ENCODE results near the gene PIAS1.
"Not testable (repeated sequence)": the region's sequence is repeated elsewhere in the genome, so short reads cannot be mapped to it uniquely, and the experiment has no call there.

The PIAS1 gene

DNA sequence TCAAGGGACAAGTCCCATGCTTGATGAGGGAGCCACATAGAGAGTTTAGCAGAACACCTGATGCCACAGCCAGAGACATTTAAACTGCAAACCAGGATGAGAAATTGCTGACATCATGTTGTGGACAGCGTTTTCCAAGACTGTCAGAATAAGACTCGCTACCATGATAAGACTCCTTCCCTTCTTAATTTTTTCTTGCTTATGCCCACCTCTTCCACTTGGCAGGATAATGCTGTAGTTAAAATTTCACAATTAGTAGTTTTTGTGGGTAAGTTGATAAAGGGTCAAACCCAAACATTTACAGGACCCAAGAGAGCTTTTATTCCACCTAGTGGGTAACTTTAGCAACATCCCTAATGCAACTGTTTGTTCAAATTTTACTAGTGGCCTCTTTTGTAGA, 3.0 kb upstream of the PIAS1 start:
- Histone ChIP-seq H3K9ac (ENCODE audit: low read depth, low read length) (no peak overlapping the region), H3K4me1 (ENCODE audit: insufficient read depth, low read length) (peaks cover 8% of the 10 kb centered on the region), H3K36me3 (ENCODE audit: insufficient read depth, low read length) (no peaks in the 10 kb centered on the region), H3K9me3 (ENCODE audit: control insufficient read depth, insufficient read depth, low read length) (no peaks in the 10 kb centered on the region)

DNA sequence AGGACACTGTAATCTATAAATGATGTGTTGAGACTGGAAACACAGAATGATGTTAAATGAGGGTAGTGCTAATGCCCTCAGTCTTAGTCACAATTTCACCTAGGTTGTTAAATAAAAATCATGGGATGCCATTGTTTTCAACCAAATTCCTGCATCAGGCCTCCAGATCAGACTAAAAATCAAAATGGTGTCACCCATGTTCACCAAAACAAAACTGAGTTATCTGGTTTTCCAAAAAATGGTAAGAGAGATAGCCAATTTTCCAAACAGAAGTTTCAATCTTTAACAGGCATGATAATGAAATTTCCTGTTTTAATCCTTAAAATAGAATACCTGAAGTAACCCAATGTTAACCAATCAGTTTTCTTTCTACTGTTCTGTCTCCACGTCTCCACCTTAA, 2.2 kb upstream of the PIAS1 start:
- Histone ChIP-seq H3K9me3 (ENCODE audit: control insufficient read depth, insufficient read depth, low read length) (no peaks in the 10 kb centered on the region), H3K9ac (ENCODE audit: low read depth, low read length) (no peak overlapping the region), H3K36me3 (ENCODE audit: insufficient read depth, low read length) (no peaks in the 10 kb centered on the region), H3K4me1 (ENCODE audit: insufficient read depth, low read length) (peaks cover 14% of the 10 kb centered on the region)

DNA sequence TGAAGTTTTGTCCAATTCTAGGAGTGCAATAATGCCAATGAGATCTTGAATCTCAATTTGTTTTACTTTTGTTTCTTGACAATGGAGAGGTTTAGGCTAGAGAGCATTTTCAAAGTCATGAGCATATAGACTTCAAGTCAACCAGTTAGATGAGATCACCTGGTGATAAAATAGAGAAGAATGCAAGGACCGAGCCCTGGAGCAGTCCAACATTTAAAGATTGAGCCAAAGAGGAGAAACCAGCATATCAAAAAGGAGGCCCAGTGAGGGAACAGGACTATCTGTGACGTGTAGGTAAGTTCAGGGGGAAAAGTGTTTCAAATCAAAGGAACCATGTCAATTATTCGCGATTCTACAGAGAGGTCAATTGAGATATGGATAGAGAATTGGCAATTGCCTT, 1.7 kb upstream of the PIAS1 start:
- Histone ChIP-seq H3K36me3 (ENCODE audit: insufficient read depth, low read length) (no peaks in the 10 kb centered on the region), H3K9ac (ENCODE audit: low read depth, low read length) (no peak overlapping the region), H3K9me3 (ENCODE audit: control insufficient read depth, insufficient read depth, low read length) (no peaks in the 10 kb centered on the region), H3K4me1 (ENCODE audit: insufficient read depth, low read length) (peaks cover 14% of the 10 kb centered on the region)

DNA sequence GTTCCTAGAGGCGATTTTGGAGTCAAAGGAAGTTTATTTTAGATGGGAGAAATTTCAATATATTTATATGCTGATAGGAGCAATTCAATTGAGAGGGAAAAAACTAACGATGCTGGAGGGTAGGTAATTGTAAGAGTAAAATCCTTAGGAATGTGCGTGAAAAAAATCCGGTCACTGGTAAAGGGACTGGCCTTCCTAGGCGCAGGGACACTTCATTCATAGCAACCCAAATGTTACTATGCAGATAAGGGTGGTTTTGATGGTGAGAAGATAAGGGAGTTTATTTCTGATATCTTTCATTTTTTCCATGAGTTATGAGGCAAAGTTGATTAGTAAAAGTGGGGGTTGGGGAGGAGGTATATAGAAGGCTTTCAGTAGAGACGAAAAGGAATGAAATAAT, 1.1 kb upstream of the PIAS1 start:
- Histone ChIP-seq H3K9me3 (ENCODE audit: control insufficient read depth, insufficient read depth, low read length) (no peaks in the 10 kb centered on the region), H3K9ac (ENCODE audit: low read depth, low read length) (no peak overlapping the region; the same call in 1 of the 2 replicates), H3K36me3 (ENCODE audit: insufficient read depth, low read length) (no peaks in the 10 kb centered on the region), H3K4me1 (ENCODE audit: insufficient read depth, low read length) (peaks cover 16% of the 10 kb centered on the region)

DNA sequence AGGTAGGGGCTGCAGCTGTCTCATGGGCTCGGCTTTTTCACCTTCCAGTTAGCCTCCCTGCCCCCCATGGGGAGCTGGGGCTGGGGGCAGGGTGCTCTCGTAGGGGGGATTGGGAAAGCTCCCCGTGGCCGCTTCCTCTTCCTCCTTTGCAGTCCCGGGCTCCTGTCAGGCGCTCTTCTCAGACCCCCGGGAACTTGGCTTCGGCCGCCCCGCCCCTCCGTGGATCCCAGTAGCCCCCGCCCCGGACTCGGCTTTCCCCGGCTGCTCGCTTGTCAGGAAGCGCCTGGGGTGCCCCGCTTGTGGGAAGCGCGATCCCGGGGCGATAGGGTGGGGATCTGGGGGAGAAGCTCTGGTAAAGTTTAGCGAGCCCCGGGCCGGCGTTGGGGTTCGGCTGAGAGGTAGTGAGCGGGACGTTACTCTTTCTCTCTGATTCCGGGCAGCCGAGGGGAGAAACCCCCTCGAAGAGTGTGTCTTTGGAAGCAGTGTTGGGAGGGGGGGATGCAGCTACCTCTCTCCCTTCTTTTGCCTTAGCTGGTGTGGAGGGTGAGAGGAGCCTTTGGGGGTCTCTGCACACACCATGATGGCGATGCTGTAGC, 611 bp downstream of the PIAS1 start:
- H3K36me3 ChIP-seq (ENCODE audit: insufficient read depth, low read length), result no peaks in the 10 kb centered on the region
- no peaks in the 10 kb centered on the region for H3K9me3 ChIP-seq (ENCODE audit: control insufficient read depth, insufficient read depth, low read length)
- peaks cover 20% of the 10 kb centered on the region for H3K4me1 ChIP-seq (ENCODE audit: insufficient read depth, low read length)
- H3K9ac ChIP-seq (ENCODE audit: low read depth, low read length), result peak overlapping the region; percentile 95

DNA sequence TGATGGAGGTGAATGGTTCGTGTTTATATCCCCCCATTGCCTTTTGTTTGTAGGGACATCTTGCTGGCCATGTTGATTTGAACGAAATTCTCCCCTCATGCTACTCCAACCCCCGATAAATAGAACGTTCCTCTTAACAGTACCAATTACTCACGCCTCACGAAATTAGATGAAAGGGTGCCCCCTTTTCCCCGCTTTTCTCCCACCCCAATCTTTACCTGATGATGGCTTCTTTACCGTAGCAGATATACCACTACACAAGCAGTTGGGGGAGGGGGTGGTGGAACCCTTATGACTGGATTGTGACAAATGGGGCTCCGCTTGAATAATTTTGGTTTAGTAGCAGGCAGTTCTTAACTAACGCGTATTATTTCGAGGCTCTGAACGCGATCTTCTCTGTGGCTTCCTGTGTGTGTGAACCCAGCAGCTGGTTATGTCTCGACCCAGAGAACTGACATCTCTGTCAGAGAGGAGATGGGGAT, 1.1 kb downstream of the PIAS1 start:
- no peaks in the 10 kb centered on the region for H3K36me3 ChIP-seq (ENCODE audit: insufficient read depth, low read length)
- peak overlapping the region; percentile 95 for H3K9ac ChIP-seq (ENCODE audit: low read depth, low read length)
- H3K9me3 ChIP-seq (ENCODE audit: control insufficient read depth, insufficient read depth, low read length), result no peaks in the 10 kb centered on the region
- H3K4me1 ChIP-seq (ENCODE audit: insufficient read depth, low read length), result peaks cover 20% of the 10 kb centered on the region

DNA sequence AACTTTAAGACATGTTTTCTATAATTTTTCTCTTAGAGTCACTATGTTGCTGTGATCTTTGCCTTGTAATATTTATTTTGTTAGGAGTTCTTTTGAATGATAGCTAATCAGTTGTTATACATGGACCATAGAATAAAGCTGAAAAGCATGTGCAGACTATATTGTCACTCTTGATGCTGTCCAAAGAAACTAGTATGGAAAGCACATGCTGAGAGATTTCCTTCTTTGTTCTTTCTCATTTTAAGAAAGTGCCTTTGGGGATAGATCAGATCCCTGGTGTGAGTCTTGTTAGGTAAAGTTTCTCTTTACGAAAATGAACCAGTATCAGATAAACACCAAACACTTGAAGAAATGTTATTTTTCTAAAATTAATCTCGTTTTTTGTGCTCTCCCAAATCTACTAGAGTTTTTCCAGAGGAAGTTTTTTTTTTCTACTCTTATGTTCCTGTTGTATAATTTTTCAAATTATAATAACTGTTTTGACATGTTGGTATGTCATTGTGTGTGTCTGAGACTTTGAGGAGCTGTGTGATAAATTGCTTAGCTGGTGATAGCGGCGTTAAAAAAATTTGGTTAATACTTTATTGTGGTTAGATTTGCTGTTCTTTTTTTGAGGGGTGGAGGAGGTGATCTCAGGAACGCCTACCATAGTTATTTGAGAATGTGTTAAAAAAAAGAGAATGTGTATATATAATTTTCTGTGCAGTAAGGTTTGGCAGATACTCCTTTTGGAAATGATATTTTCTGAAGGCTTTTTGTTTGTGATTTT, 2.2 kb downstream of the PIAS1 start:
- Histone ChIP-seq H3K9ac (ENCODE audit: low read depth, low read length) (no peak overlapping the region), H3K4me1 (ENCODE audit: insufficient read depth, low read length) (peaks cover 20% of the 10 kb centered on the region)

DNA sequence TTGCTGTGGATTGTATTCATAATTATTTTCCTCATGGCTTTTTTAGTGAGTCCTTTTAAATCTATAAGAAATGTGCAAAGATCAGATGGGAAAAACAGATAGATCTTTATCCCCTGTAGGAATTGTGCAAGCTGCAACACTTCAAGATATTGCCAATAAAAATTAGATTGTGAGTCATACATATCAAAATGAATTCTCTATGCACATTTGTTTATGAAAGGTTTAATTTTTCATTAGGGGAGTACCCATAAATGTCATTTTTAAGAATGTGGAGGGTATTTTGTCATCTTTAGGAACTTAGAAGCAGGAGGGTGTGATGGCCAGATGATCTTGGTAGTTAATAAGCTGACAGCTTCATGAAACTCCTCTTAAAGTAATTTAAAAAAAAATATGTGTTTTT, 2.9 kb downstream of the PIAS1 start:
- H3K36me3 ChIP-seq (ENCODE audit: insufficient read depth, low read length), result no peaks in the 10 kb centered on the region
- H3K9me3 ChIP-seq (ENCODE audit: control insufficient read depth, insufficient read depth, low read length), result no peaks in the 10 kb centered on the region
- H3K9ac ChIP-seq (ENCODE audit: low read depth, low read length), result no peak overlapping the region
- H3K4me1 ChIP-seq (ENCODE audit: insufficient read depth, low read length), result peaks cover 20% of the 10 kb centered on the region

More for the DNA sequence above, 2.2 kb downstream of the PIAS1 start:
- H3K36me3 ChIP-seq (ENCODE audit: insufficient read depth, low read length), result no peaks in the 10 kb centered on the region
- no peaks in the 10 kb centered on the region for H3K9me3 ChIP-seq (ENCODE audit: control insufficient read depth, insufficient read depth, low read length)

DNA sequence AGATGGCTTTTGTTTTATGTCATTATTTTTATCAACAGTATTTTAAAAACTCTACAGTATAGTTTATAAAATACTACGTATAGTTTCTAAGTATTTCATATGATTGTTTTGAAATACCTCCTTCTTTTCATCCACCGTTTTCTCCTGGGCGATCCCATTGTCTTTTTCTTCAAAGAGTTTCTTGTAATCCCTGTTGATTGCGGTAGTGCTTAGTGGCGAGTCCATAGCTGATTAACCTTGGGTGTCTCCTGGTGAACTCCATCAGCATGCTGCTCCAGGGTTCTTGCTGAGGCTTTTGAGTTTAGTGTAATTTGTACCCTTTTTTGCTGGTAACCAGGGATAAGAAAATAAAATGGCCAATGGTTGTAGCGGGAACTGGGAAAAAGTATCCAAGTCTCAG, 3.6 kb downstream of the PIAS1 start:
- Histone ChIP-seq H3K9me3 (ENCODE audit: control insufficient read depth, insufficient read depth, low read length) (no peaks in the 10 kb centered on the region), H3K4me1 (ENCODE audit: insufficient read depth, low read length) (peaks cover 19% of the 10 kb centered on the region), H3K36me3 (ENCODE audit: insufficient read depth, low read length) (no peaks in the 10 kb centered on the region), H3K9ac (ENCODE audit: low read depth, low read length) (no peak overlapping the region)

DNA sequence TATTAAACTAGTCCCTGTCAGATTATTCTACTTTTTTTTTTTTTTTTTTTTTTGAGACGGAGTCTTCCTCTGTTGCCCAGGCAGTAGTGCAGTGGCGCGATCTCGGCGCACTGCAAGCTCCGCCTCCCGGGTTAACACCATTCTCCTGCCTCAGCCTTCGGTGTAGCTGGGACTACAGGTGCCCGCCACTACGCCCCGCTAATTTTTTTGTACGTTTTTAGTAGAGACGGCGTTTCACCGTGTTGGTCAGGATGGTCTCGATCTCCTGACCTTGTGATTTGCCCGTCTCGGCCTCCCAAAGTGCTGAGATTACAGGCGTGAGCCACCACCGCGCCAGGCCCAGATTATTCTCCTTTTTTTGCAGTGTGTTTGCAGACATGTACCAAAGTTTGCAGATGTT, 4.9 kb downstream of the PIAS1 start:
- H3K9ac ChIP-seq (ENCODE audit: low read depth, low read length); H3K36me3 ChIP-seq (ENCODE audit: insufficient read depth, low read length); H3K9me3 ChIP-seq (ENCODE audit: control insufficient read depth, insufficient read depth, low read length): not testable (repeated sequence)
- peaks cover 24% of the 10 kb centered on the region for H3K4me1 ChIP-seq (ENCODE audit: insufficient read depth, low read length)

DNA sequence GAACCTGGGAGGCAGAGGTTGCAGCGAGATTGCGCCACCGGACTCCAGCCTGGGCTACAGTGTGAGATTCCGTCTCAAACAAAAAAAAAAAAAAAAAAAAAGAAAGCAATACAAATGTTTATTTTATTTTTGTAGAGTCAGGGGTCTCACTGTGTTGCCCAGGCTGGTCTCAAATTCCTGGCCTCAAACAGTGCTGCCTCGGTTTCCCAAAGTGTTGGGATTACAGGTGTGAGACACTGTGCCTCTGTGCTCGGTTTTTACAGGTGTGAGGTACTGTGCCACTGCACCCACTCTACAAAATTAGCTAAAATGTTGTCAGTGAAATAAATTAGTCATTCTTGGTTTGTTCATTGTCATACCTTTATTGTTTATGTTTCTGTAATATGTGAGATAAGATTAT, 5.5 kb downstream of the PIAS1 start:
- H3K9ac ChIP-seq (ENCODE audit: low read depth, low read length), result no peak overlapping the region
- H3K36me3 ChIP-seq (ENCODE audit: insufficient read depth, low read length), result no peaks in the 10 kb centered on the region
- H3K4me1 ChIP-seq (ENCODE audit: insufficient read depth, low read length), result peaks cover 24% of the 10 kb centered on the region
- H3K9me3 ChIP-seq (ENCODE audit: control insufficient read depth, insufficient read depth, low read length), result no peaks in the 10 kb centered on the region

DNA sequence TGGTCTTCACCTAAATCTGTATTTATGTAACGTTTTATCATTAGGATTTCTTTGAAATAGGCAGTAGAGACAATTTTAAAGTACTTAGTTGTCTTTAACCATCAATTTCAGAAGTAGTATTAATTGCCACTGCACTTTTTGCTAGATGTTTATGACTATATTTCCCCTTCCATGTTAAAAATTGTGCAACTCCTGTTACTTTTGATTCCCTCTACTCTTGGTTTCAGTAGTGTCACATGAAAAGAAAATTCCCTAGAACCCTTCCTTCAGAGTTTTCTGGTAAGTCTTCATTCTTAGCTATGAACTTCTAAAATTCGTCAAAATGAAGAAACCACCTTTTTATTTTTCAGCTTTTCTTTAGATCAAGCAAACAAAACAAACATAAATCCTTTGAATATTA, 7.1 kb downstream of the PIAS1 start:
- Histone ChIP-seq H3K4me1 (ENCODE audit: insufficient read depth, low read length) (peaks cover 19% of the 10 kb centered on the region), H3K9me3 (ENCODE audit: control insufficient read depth, insufficient read depth, low read length) (no peaks in the 10 kb centered on the region), H3K36me3 (ENCODE audit: insufficient read depth, low read length) (no peaks in the 10 kb centered on the region), H3K9ac (ENCODE audit: low read depth, low read length) (no peak overlapping the region)

DNA sequence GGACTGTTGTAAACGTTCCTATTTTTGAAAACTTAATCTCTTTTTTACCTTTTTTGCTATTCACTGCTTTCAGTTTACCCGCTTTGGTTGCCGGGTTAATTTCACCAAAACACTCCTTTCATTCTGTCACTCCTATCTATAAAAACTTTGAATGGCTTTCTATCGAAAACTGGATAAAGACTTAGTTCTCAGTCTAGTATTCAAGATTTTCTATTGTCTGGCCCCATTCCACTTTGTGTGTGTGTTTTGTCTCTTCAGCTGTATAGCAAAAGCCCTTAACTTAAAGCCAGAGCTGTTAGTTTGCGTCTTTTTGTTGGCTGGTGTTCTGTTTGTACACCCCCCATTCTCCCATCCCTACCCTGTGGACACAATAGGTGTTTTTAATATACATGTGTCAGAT, 7.5 kb downstream of the PIAS1 start:
- Histone ChIP-seq H3K9me3 (ENCODE audit: control insufficient read depth, insufficient read depth, low read length) (no peaks in the 10 kb centered on the region), H3K4me1 (ENCODE audit: insufficient read depth, low read length) (peaks cover 14% of the 10 kb centered on the region; the same call in 1 of the 2 replicates), H3K36me3 (ENCODE audit: insufficient read depth, low read length) (no peaks in the 10 kb centered on the region), H3K9ac (ENCODE audit: low read depth, low read length) (no peak overlapping the region)

DNA sequence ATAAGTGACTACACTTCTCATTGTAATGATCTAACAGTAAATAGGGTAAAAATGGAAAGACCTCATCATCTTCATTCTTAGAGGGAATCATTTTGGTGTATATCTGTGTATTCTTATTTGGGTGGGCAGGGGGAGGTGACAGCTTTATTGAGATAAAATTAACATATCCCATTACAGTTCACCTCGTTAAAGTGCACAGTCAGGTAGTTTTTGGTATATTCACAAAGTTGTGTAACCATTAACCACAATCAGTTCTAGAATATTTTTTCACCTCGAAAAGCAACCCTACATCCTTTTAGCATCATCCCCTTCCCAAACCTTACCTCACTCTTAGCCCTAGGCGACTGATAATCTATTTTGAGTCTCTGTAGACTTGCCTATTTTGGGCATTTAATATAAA, 8.1 kb downstream of the PIAS1 start:
- Histone ChIP-seq H3K9ac (ENCODE audit: low read depth, low read length) (no peak overlapping the region), H3K9me3 (ENCODE audit: control insufficient read depth, insufficient read depth, low read length) (no peaks in the 10 kb centered on the region), H3K4me1 (ENCODE audit: insufficient read depth, low read length) (peaks cover 14% of the 10 kb centered on the region; the same call in 1 of the 2 replicates), H3K36me3 (ENCODE audit: insufficient read depth, low read length) (no peaks in the 10 kb centered on the region)

DNA sequence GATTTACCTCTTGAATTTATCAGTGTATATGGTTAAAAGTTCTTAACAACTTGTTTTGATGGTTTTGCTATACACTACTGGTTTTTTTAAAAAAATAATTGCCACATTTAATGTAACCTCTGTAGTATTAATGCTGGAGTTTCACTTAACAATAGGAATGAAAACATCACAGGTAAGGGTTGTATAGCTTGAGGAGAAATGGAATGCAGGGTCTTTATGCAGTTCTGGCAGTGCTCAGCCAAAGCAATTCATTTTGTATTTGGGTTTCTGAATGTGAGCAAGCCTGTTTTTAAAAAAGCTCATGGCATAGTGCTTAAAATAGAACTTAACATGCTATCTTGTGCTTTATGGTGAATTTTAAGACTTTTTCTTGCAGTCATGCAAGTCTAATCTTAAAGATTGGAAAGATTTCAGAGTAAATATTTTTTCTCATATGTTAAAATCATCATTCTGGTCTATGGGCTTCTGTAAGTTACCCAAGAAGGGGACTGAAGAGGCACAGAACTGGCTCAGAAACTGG, 8.9 kb downstream of the PIAS1 start:
- Histone ChIP-seq H3K4me1 (ENCODE audit: insufficient read depth, low read length) (peaks cover 11% of the 10 kb centered on the region; the same call in 1 of the 2 replicates), H3K9ac (ENCODE audit: low read depth, low read length) (no peak overlapping the region), H3K36me3 (ENCODE audit: insufficient read depth, low read length) (no peaks in the 10 kb centered on the region), H3K9me3 (ENCODE audit: control insufficient read depth, insufficient read depth, low read length) (no peaks in the 10 kb centered on the region)
